ENCODE data around the gene EXOC2.

EXOC2 gene

DNA sequence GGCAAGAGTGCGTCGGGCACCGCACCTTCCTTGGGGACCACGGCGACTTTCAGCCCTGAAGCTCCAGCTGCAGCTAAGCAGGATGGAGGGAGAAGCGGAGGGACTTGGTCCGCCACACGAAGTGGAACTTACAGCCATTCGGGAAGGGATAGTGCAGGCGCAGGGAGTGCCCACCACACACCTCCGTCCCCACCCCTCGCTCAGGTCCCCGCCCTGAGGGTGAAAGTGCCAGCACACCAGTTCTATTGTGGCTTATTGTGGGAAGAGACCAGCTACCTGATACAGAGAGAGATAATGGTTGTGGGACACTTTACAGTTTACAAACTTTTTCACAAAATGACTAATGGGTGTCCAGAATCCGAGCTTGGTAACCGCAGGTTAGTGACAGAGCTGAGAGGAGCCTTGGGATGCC lies 225.3 kb downstream of the EXOC2 start:
- no peak for DNase-seq (ENCODE audit: low read depth)

DNA sequence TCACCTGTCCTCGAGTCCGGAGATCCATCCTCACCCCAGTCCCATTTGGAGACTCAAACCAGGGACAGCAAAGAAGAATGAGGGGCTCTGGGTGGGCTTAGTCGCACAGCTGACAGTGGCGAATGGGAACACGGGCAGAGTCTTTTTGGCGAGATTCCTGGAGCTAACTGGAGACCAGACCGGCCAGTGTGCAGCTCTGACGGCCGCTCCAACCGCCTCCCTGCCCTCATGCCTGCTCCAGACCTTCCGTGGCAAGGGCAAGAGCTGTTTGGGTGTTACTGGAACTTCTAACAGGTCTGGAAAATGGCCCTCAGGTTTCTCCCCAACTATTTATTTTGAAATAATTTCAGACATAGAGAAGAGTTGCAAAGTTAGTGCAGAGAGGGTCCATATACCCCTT lies 225.8 kb downstream of the EXOC2 start:
- no peak for DNase-seq (ENCODE audit: low read depth)

DNA sequence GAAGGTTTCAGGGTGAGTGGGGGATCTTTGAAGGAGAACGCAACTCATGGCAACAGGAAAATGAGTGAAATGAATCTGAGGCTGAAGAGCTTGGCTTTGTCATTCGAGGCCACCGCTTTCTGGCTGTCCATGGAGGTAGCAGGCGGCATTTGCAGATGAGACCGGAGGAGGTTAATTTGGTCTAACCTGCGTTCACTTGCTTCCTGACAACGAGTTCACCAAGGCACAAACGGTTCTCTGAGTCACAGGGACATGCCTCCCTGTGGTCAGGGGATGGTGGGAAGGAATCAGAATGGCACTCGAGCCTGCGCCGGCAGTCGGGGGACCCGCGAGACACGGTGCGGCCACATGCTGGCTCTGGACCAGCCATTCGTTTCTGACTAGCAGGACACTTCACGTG lies 226.4 kb downstream of the EXOC2 start:
- no peak for DNase-seq (ENCODE audit: low read depth)

DNA sequence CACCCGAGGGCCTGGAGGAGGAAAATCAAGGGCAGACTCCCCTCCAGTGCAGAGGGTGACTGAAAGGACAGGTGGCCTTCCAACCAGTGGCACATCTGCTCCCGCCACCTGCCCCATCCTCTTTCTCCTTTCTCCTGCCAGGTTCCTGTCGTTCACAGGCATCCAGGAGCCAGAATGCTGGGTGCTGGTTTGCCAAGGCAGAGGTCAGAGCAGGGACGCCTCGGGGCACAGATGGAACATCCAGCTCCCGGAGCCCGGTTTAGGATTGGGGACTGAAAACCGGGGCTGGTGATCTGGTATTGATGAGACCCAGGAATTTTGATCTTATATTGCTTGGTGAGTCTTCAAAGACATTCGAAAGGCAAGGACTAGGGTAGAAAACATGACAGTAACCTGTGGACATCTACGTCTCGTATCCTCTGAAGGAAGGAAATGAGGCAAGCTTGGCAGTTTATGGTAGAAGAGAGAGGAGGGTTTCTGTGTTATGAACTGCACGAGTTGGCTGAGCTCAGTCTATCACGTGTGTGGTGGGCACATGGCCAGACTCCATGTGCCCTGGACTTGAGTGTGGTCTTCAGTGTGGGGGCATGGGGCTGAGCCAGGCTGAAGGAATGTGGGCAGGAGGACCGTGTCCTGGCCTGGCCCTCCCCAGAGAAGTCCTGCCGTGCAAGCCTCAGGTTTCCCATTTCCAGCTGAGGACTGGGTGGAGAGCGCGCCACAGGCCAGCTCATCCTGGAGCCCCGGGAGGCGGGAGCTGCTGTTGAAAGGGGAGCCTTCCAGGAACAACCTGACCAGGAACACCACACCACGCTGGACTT lies 227.2 kb downstream of the EXOC2 start:
- DNase-seq (ENCODE audit: low read depth) = no peak

DNA sequence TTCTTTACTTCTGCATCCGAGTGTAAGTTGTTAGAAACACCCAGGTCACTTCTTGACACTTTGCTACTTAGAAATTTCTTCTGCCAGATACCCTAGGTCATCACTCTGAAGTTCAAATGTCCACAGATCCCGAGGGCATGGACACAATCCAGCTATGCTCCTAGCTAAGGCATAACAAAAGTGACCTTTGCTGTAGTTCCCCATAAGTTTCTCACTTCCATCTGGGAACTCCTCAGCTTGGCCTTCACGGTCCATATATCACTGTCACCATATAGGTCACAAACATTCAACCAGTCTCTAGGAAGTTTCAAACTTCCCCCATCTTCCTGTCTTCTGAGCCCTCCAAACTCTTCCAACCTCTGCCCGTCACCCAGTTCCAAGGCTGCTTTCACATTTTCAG lies 236.1 kb downstream of the EXOC2 start:
- no peak for DNase-seq (ENCODE audit: low read depth)

DNA sequence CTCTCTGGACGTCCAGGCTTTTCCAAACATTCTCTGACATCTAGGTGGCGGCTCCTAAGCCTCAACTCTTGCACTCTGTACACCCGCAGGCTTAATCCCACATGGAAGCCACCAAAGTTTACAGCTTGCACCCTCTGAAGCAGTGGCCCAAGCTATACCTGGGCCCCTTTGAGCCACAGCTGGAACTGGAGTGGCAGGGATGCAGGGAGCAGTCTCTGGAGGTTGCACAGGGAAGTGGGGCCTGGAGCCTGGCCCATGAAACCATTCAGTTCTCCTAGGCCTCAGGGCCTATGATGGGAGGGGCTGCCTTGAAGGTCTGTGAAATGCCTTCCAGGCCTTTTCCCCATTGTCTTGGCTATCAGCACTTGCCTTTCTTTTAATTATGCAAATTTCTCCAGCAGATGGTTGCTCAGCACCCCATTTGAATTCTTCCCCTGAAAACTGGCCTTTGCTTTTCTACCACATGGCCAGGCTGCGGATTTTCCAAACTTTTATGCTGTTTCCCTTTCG lies 236.5 kb downstream of the EXOC2 start:
- DNase-seq (ENCODE audit: low read depth) = no peak

DNA sequence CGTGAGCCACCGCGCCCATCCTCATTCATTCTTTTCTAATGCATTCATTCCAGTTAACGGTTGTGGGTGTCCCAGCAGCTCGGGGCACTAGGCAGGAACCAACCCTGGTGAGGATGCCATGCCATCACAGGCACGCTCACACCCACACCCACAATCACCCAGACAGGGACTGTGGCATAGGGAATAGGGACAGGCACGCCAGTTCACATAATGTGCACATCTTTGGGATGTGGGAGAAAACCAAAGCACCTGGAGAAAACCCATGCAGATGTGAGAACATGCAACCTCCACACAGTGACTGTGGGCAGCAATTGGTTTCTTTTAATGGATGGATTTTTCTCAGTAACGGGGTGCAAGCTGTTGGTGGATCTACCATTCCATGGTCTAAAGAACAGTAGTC lies 237.1 kb downstream of the EXOC2 start:
- DNase-seq (ENCODE audit: low read depth) = no peak

DNA sequence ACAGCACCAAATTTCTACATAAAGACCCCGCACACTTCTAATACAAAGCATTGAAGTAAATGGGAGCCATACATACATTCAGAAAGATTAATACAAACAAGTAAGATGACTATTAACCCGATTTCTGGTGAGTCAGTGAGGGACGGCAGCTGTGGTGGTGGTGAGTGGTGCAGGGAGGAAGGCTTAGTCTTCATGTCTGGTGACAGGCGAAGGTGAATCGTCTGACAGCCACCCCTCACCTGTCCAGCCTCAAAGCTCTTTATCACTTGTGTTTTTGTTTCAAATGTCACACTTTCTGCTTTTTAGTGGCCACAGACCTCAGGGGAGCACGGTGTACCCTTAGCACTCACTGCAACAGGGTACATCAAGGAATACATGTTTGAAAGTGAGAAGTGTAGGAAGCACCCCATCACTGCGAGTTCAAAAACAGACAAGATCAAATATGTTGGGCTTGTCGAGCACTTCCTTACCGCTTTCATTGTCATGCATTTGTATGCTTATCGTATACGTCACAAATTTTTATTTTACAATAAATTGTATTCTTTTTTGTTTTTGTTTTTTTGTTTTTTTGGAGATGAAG lies 237.8 kb downstream of the EXOC2 start:
- DNase-seq (ENCODE audit: low read depth) = no peak

DNA sequence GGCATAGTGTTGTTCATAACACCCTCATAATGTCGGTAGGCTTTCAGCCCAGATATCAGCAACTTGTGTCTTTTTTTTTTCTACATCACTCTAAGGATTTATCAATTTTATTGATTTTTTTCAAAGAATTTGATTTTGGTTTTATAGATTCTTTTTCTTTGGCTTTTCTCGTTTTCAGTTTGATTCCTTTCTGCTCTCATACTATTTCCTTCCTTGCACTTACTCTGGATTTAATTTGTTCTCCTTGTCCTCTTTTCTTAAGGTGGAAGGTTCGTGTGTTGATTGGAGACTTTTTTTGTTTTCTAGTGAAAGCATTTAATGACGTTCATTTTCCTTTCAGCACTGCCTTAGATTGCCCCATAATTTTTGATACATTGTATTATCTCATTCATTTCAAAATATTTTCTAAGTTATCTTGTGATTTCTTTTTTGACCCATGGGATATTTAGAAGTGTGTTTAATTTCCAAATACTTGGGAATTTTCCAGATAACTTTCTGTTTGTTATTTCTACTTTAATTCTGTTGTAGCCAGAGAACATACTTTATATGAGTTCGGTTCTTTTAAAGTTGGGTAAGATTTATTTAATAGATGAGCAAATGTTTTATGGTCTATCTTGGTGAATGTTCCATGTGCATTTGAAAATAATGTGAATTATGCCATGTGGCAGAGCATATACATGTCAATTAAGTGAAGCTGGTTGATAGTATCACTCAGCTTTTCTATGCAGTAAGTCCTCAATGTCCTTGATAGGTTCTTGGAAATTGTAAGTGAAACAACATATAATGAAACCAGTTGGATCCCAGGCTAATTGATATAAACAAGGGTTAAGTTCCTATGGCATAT lies 238.6 kb downstream of the EXOC2 start:
- no peak for DNase-seq (ENCODE audit: low read depth)

DNA sequence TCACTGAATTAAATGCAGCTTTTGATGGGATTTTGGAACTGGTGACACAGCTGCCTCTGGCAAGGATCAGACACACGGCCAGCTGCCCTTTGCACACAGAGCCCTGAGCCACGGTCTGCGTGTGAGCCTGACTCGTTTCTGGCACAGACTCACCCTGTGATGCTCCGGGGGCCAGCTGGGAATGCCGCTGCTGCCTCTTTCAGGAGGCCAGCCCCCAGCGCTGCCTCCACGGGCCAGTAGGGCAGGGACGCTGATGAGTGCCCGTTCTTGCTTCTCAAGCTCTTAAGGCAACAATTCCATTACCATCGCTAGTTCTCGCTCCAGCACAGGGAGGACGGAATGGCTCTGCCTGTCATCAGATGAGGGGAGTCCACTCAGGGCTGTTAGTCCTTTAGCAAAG lies 239.8 kb downstream of the EXOC2 start:
- DNase-seq (ENCODE audit: low read depth) = no peak

DNA sequence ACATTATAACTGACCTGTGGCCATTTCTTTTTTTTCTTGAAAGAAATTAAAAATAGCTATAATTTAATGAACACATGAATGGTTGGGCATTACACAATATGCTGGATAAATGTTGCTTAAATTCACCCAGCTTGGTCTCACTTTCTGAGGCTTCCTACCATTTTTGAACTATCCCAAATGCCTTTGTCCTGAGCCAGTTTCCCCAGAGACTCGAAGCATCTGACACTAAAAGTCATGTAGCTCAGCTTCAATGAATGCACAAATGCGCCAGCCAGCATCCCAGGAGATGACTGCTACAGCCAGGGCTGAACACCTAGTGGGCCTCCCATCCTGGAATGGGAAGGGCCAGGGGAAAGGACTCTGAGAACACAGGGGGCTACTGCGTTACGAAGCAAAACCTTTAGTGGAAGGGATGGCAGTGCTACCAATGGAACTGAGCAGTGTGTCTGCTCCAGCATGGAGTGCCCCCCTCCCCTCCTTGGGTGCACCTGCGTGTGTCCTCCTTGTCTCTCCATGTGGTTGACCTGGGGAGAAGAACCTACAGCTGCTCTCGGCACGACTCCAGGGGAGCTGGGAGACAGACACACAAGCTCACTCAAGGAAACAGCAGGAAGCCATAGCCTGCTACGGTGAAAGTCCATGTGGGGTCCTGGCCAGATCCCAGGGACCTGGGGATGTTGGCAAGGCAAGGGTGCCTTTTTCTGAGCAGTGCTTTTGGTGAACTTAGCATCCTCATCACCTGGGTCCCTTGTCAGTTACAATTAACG lies 240.5 kb downstream of the EXOC2 start:
- no peak for DNase-seq (ENCODE audit: low read depth)

DNA sequence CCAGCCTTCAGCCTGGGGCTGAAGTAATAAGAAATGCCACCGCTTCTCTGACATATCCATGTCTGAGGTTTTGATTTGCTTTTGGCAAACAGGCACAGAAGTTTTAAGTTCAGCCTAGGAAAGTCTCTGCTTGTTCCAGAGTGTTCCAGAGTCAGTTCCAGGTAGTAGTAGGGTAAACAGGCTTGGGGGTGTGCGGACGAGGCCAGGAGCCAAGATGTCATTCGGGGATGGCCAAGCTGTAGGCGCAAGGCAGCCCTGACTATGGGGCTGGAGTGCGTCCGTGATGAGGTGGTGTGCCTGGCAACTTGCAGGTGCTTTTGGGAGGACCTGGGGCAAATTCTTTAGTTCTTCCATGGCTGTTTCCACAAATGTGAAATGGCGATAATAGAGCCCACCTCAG lies 241.1 kb downstream of the EXOC2 start:
- no peak for DNase-seq (ENCODE audit: low read depth)

DNA sequence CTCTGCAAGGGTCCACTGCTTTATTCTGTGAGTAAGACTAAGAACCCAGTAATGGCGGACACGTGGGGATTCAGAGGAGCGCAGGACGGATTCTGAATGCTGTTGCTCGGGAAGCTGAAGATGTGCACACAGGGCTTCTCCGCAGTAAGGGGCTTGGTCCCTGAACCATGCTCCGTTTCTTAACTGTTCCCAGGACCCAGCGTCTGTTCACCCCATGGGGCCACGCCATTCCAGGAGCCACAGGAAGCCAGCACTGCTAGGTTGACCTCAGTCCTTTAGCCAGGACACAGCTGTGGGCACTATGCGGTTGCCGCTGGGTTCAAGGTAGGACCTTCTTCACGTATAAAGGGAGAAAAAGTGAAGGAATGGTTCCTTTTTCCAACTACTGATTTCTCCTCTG lies 241.6 kb downstream of the EXOC2 start:
- no peak for DNase-seq (ENCODE audit: low read depth)

DNA sequence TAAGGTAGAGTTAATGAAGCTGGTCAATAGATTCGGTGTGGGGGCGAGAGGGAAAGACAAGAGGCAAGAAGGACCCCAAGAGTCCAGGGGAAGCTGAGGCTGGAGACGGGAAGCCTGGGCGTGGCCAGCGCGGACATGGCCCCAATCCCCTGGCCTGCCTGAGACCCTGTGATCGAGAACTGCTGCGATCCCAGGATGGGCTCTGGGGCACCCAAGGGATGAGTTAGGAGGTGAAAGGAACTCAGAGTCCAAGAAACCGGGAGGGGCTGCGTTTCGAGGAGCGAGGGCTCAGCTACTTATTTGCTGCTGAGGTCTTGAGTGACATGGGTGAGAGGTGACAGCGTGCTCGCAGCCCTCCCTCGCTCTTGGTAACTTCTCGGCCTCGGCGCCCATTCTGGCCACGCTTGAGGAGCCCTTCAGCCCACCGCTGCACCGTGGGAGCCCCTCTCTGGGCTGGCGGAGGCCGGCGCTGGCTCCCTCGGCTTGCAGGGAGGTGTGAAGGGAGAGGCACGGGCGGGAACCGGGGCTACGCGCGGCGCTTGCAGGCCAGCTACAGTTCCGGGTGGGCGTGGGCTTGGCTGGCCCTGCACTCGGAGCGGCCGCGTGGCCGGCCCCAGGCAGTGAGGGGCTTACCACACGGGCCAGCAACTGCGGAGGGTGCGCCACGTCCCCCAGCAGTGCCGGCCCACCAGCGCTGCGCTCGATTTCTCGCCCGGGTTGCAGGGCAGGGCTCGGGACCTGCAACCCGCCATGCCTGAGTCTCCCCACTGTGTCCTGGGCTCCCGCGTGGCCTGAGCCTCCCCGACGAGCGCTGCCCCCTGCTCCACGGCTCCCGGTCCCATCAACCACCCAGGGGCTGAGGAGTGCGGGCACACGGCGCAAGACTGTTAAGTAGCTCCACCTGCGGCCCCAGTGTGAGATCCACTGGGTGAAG lies 243.2 kb downstream of the EXOC2 start:
- no peak for DNase-seq (ENCODE audit: low read depth)

DNA sequence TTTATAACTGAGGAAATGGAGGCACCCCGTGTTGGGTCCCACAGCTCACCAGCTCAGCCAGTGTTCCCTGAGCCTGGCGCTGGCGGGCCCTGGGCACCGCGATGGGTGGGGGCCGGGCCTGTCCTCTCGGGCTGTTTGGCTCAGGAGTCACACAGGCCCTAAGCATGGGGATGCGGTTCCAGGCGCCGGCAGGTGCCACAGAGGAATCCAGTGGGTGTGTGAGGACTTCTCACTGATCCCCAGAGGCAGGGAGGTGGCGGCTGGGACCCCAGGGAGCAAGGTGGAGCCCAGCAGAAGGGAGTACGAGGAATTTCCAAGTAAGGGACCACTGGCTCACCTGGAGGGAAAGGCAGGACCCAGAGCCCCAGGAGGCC lies 243.9 kb downstream of the EXOC2 start:
- no peak for DNase-seq (ENCODE audit: low read depth)

DNA sequence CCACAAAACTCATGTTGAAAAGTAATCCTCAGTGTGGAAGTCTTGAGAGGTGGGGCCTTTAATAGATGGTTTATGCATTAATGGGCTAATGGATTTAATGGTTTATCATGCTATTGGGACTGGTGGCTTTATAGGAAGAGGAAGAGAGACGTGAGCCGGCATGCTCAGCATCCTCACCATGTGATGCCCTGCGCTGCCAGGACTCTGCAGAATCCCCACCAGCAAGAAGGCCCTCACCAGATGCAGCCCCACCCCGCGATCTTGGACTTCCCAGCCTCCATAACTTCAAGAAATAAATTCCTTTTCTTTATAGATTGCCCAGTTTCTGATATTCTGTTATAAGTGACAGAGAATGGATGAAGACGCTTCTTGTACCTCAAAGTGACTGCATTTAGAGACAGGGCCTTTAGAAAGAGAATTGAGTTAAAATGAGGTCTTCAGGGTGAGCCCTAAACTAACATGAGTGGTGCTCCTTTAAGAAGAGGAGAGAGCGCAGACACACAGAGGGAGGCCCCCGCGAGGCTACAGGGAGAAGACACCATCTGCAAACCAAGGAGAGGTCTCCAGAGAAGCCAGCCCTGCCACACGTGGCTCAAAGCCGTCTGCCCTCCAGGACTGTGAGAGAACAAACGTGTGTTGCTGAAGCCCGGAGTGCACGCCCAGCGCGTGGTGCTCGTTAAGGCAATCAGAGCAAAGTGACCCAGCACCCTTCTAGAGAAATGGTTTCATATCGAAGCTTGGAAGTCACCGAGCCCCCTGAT lies 244.5 kb downstream of the EXOC2 start:
- no peak for DNase-seq (ENCODE audit: low read depth)

DNA sequence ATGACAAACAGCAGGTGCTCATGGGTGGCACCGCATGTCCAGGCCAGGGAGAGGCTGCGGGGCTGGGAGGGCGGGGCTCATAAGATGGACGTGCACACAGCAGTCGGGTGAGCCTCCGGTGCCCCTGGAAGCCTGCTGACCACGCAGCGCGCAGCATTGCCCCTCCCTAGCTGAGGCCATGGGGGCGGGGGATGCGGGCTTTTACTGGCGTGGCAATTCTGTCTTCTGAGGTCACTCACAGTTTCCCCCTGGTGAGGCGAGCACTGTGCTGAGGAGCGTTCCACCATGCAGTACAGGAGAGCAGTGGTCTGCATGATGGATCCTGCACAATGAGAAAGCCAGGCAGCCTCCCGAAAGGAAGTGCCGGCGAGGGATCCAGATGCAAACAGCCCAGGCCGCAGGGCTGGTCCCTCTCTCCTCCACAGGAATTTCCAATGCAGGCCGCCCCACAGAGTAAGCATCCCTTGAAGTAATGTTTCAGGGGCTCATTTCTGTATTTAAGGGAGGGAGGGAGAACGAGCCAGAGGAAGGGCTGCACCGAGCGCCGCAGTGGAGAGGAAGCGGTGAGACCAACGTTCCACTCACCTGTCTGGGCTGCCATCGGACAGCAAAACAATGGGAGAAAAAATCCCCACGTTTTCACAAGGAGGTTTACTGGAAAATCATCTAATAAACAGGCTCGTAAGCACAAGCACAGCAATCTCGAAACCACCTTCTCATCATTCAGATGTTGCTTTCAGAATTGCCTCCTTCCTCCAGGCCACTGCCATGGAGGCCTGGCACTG lies 245.4 kb downstream of the EXOC2 start:
- DNase-seq (ENCODE audit: low read depth) = no peak

DNA sequence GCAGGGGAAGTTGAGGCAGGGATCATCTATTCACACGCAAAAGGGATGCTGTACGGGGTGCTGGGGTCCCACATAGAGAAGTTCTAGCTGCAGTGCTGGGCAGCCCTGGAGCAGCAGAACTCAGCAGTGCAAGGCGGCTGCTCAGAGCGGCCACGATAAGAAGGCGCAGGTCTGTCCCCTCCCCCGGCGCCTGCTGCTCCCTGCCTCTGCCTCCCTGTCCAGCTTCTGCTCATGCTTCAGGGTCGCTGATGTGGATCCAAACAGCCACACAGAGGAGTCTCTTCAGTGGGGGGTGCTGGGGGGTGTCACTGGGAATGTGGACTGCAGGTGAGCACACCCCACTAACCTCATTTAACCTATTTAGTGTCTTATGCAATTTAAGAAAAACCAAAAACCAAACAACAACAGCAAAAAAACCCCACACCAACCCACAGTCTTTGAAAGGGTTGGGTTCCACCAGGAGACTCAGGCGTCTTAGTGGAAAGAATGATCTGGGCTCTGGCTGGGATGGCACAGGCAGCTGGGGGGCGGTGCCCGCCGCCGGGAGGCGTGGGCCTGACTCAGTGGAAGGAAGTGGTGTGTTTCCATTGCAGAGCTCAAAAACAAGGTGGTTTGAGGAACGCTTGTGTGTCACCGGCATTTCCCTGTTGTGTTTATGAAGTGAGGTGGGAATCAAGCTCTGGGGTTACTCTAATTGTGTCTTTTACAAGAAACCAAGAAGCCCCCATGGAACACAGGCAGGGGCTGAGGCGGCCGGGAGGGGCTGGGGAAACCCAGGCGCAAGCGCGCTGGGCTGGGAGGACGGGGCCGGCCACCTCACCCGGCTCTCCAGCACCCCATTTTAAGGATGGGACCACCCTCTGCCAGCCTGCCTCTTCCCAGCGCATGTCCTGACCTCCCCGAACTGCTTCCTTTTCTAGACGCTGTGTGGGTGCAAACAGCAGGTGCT lies 246.2 kb downstream of the EXOC2 start:
- DNase-seq (ENCODE audit: low read depth) = no peak

All from EH (cell line).